Measurements from ENCODE around the gene HAPLN1. TPM values are rescaled to one million over a fixed set of nuclear protein-coding genes. Genes with fewer than 3 reads are reported as not detected.

HAPLN1 gene
- total RNA-seq, 4 donors from 2014 or later = 2.0 TPM; not detected in 3

DNA sequence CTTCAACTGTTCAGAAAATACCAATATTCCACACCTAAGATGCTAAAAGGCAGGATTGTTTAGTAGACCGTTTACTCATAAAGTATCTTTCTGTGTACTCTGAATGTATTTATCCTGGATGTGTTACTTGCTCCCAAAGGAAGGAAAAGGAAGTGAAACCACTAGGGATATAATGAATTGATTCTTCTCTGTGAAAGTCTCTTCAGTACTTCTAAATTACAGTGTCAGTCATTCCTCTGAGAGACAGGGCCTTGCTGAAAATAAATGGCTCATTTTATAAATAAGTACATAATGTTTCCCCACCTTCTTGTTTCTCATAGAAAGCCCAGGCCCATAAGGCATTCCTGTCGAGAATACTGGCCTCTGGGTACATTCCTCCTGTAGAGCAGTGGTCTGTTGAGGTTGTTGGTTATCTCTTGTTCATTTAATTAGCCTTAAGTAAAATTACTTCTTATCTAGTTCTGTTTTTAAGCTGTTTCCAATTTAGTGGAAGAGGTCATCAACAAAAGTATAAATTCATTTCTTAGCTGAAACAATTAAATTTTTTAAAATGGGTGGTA, 1.6 kb downstream of the HAPLN1 start:
- H3K27me3 ChIP-seq = no peaks in the 10 kb centered on the region
- no peaks in the 10 kb centered on the region for H3K36me3 ChIP-seq
- no peaks in the 10 kb centered on the region for H3K9me3 ChIP-seq
- TF ChIP-seq POLR2A (IDR thresholded peaks at IDR 0.05) = no peak
- TF ChIP-seq, protein P1, sequence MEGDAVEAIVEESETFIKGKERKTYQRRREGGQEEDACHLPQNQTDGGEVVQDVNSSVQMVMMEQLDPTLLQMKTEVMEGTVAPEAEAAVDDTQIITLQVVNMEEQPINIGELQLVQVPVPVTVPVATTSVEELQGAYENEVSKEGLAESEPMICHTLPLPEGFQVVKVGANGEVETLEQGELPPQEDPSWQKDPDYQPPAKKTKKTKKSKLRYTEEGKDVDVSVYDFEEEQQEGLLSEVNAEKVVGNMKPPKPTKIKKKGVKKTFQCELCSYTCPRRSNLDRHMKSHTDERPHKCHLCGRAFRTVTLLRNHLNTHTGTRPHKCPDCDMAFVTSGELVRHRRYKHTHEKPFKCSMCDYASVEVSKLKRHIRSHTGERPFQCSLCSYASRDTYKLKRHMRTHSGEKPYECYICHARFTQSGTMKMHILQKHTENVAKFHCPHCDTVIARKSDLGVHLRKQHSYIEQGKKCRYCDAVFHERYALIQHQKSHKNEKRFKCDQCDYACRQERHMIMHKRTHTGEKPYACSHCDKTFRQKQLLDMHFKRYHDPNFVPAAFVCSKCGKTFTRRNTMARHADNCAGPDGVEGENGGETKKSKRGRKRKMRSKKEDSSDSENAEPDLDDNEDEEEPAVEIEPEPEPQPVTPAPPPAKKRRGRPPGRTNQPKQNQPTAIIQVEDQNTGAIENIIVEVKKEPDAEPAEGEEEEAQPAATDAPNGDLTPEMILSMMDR (IDR thresholded peaks at IDR 0.05) = no peak
- H3K27ac ChIP-seq = no peak overlapping the region
- no peak for DNase-seq
- H3K4me1 ChIP-seq = no peaks in the 10 kb centered on the region
- no peak overlapping the region for H3K4me3 ChIP-seq
- intact Hi-C loops (cut with DNase I; ENCODE audit: low total_unique reads) = no loop called here

DNA sequence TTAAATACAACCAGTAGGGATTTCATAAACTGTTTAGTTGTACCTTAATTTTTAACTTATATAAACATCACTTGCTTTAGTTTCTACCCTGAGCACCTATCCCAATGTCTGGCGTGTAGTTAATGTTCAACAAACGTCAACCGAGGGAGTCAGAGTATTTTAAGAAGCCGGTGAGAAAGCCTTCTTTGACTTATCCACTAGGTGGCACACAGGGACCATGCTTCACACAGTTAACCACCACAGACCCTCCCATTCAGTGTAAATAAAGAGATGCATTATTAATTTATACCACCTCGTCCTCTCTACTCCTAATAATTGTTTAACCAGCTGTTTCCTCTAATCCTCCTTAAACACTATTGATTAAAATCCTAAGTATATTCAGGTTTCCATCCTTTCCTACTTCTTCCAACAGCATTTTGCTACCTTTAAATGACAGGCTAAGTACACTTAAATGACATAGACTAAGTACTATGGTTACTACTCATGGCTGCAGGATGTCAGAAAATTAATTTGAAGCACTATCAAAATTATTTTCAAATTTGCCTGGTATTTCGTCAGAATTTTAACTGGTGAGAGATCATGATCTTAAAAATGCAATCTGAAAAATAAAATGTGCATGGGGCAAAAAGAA, 2.3 kb downstream of the HAPLN1 start:
- H3K27ac ChIP-seq = no peak overlapping the region
- no peaks in the 10 kb centered on the region for H3K36me3 ChIP-seq
- intact Hi-C loops (cut with DNase I; ENCODE audit: low total_unique reads) = no loop called here
- no peak for TF ChIP-seq POLR2A (IDR thresholded peaks at IDR 0.05)
- TF ChIP-seq, protein P1 (IDR thresholded peaks at IDR 0.05) = peak; percentile 56 to 65 (median 62)
- H3K27me3 ChIP-seq = no peaks in the 10 kb centered on the region
- no peak for DNase-seq
- H3K9me3 ChIP-seq = no peaks in the 10 kb centered on the region
- no peak overlapping the region for H3K4me3 ChIP-seq
- no peaks in the 10 kb centered on the region for H3K4me1 ChIP-seq

DNA sequence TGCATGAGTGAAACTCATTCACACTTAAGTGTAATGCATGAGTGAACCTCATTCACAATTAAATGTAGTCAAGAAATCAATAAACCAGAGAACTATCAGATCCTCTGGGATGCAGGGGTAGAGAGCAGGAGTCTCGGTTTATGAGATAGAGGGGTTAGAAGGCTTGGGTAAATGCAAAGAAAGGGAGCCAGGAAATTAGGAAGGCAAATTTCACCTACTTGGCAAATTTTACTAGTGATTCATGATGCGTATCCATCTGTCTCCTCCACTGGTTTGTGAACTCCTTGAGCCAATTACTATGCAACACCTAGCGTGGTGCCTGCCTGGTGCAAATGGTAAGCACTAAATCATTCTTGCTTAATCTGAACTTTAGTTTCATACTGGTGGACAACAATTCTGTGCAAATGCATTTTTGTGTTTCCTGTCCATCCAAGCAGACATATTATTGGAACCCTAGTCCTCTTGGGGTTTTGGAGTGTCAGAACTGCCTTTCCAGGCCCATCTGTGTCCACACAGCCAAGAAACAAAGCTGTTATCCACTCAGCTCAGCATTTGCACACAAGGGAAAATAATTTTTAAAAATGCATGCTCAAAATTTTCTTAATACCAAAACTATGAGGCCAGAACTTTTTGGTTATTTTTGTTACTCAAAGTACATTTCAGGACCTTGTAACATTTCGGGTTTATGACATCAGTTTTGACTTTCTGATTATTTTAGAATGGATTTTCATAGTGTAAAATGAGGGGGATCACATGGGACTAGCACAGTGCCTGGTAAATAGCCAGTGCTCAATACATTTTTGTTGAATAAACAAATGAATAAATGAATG, 5.2 kb downstream of the HAPLN1 start:
- Histone ChIP-seq H3K4me1 (no peaks in the 10 kb centered on the region), H3K27ac (no peak overlapping the region), H3K27me3 (no peaks in the 10 kb centered on the region), H3K4me3 (no peak overlapping the region), H3K36me3 (no peaks in the 10 kb centered on the region), H3K9me3 (no peaks in the 10 kb centered on the region)
- DNase-seq = no peak
- TF ChIP-seq, protein P1 (IDR thresholded peaks at IDR 0.05) = no peak
- intact Hi-C loops (cut with DNase I; ENCODE audit: low total_unique reads) = no loop called here

DNA sequence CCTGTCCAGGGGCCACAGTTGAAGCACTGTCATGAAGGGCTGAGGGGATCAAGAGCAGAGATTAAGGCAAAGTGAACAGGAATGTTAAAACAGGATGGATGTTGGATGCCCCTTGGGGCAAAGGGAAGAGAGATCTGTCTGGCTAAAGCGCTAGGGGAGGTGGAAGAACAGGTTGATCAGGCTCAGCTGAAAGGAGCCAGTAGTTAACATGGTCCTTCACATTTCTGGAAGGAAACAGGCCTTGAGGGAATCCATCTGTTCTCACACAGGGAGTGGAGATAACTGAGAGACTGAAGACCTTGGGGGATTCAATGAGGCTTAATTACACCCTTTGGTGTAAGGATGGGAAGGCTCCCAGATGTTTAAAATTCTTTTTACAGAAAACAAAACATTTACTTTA, 5.8 kb downstream of the HAPLN1 start:
- Histone ChIP-seq H3K27ac (no peak overlapping the region), H3K27me3 (no peaks in the 10 kb centered on the region), H3K4me1 (no peaks in the 10 kb centered on the region), H3K4me3 (no peak overlapping the region), H3K9me3 (no peaks in the 10 kb centered on the region), H3K36me3 (no peaks in the 10 kb centered on the region)
- no peak for DNase-seq
- TF ChIP-seq POLR2A (IDR thresholded peaks at IDR 0.05) = no peak
- TF ChIP-seq, protein P1 (IDR thresholded peaks at IDR 0.05) = no peak
- intact Hi-C loops (cut with DNase I; ENCODE audit: low total_unique reads) = no loop called here
